HG02885 (cell line): ENCODE results near the gene KLHL2.
"Not testable (repeated sequence)": the region's sequence is repeated elsewhere in the genome, so short reads cannot be mapped to it uniquely, and the experiment has no call there.

Experiments used
- ATAC-seq: cut with Tn5 transposase; IDR thresholded peaks from one replicate; pipeline ENCODE4 v1.9.1; 2021; ENCODE audit warnings: mild to moderate bottlenecking; ENCODE audit not compliant: unreplicated experiment, poor library complexity

The KLHL2 gene

GRCh38 chr4:165199286-165199685, 8.1 kb upstream of the KLHL2 start:
- ATAC-seq: no peak

GRCh38 chr4:165199722-165200121, 7.6 kb upstream of the KLHL2 start:
- no peak for ATAC-seq

- no peak for ATAC-seq
Measured at GRCh38 chr4:165201806-165202205, 5.6 kb upstream of the KLHL2 start.

- ATAC-seq: no peak
Measured at GRCh38 chr4:165203541-165204461, 3.6 kb upstream of the KLHL2 start.

- ATAC-seq: no peak
Measured at GRCh38 chr4:165204462-165204830, 2.9 kb upstream of the KLHL2 start.

- peak; percentile 22 for ATAC-seq
Measured at GRCh38 chr4:165207016-165207430, 338 bp upstream of the KLHL2 start.

GRCh38 chr4:165208221-165208652, 876 bp downstream of the KLHL2 start:
- no peak for ATAC-seq

- no peak for ATAC-seq
Measured at GRCh38 chr4:165208741-165209388, 1.5 kb downstream of the KLHL2 start.

GRCh38 chr4:165209796-165210195, 2.4 kb downstream of the KLHL2 start:
- ATAC-seq: no peak

- ATAC-seq: no peak
Measured at GRCh38 chr4:165210566-165210965, 3.2 kb downstream of the KLHL2 start.

- not testable (repeated sequence) for ATAC-seq
Measured at GRCh38 chr4:165212647-165213046, 5.3 kb downstream of the KLHL2 start.

GRCh38 chr4:165213404-165213803, 6.0 kb downstream of the KLHL2 start:
- not testable (repeated sequence) for ATAC-seq

GRCh38 chr4:165213991-165214709, 6.8 kb downstream of the KLHL2 start:
- ATAC-seq: not testable (repeated sequence)

- peak; percentile 63 for ATAC-seq
Measured at GRCh38 chr4:165215034-165215751, 7.8 kb downstream of the KLHL2 start.

GRCh38 chr4:165215761-165216487, 8.6 kb downstream of the KLHL2 start:
- peak; percentile 80 for ATAC-seq

GRCh38 chr4:165217325-165217724, 10.0 kb downstream of the KLHL2 start:
- ATAC-seq: no peak

GRCh38 chr4:165221306-165221705, 13.9 kb downstream of the KLHL2 start:
- ATAC-seq: not testable (repeated sequence)

- not testable (repeated sequence) for ATAC-seq
Measured at GRCh38 chr4:165221993-165222650, 14.8 kb downstream of the KLHL2 start.

GRCh38 chr4:165222651-165222994, 15.3 kb downstream of the KLHL2 start:
- no peak for ATAC-seq
